MM.1S (cell line): Measurements from ENCODE around the gene SLIT3.

Experiments used
- EZH2 ChIP-seq: fragments of 300-600 bp; sonication (generic); optimal IDR thresholded peaks from 2 replicates; pipeline ENCODE3; 2017; ENCODE audit warnings: low read depth, mild to moderate bottlenecking, antibody characterized with exemption, low read length, mixed read lengths
- EZH2phosphoT487 ChIP-seq: fragments of 300-600 bp; sonication (generic); IDR thresholded peaks from 2 replicates; pipeline ENCODE4 v1.6.1; 2018; ENCODE audit warnings: antibody characterized with exemption, low read length
- TF ChIP-seq, protein P1 (sequence below): fragments of 300-600 bp; sonication (generic); IDR thresholded peaks from 2 replicates; pipeline ENCODE4 v1.5.1; 2016; ENCODE audit warnings: antibody characterized with exemption, low read length, mixed read lengths

DNA sequence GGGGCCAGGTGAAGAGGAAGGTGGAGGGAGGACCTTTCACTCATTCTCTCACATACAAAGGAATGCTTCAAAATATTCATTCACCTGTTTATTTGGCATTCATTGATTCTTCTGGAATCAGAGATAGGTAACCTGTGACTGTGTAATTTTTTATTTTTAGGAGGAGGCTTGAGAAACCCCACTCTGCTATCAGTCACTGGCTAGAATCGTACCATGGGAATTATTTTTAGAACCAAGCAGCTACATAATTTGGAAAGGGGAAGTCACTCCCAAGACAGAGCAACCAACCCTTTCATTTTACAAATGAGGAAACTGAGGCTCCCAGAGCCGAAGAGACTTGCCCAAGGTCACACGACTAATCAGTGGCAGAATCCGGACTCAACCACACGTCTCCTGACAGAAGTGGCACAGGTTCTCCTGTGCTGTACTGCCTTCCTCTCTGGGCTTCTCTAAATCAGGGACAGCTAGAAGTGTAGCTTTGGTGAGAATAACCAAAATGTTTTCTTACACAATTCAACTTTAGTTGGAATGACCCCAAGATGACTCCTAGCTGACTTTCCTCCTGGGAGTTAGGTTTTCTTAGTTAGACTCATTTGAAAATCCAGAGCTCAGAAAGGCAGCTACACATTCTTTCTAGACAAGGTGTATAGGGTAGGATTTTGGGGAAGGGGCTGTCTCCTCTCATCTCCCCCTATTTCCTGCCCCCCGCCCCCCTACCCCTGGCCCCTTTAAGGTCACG, 457.5 kb downstream of the SLIT3 start:
- TF ChIP-seq, protein P1, sequence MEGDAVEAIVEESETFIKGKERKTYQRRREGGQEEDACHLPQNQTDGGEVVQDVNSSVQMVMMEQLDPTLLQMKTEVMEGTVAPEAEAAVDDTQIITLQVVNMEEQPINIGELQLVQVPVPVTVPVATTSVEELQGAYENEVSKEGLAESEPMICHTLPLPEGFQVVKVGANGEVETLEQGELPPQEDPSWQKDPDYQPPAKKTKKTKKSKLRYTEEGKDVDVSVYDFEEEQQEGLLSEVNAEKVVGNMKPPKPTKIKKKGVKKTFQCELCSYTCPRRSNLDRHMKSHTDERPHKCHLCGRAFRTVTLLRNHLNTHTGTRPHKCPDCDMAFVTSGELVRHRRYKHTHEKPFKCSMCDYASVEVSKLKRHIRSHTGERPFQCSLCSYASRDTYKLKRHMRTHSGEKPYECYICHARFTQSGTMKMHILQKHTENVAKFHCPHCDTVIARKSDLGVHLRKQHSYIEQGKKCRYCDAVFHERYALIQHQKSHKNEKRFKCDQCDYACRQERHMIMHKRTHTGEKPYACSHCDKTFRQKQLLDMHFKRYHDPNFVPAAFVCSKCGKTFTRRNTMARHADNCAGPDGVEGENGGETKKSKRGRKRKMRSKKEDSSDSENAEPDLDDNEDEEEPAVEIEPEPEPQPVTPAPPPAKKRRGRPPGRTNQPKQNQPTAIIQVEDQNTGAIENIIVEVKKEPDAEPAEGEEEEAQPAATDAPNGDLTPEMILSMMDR = no peak
- TF ChIP-seq EZH2 = no peak
- TF ChIP-seq EZH2phosphoT487 = no peak
